GM12891 (cell line): ENCODE measurements around the gene TRIM28.
A peak's percentile ranks its signal among the peaks of the same experiment; 100 is the strongest.

ENCODE experiments used
- DNase-seq: peaks from one replicate; pipeline ENCODE4 v3.0.0; 2011; ENCODE audit warnings: low spot score; ENCODE audit not compliant: insufficient read length
- FAIRE-seq: peaks from 2 replicates; lab custom pipeline; 2011; peaks lifted over from hg19 to GRCh38; lab: Jason Lieb, UNC
- PAX5 ChIP-seq: IDR thresholded peaks from 2 replicates; pipeline ENCODE4 v1.6.1; 2011; ENCODE audit warnings: low read length, moderate library complexity, mild to moderate bottlenecking; ENCODE audit not compliant: insufficient read depth, severe bottlenecking
- POLR2A ChIP-seq: IDR thresholded peaks from 2 replicates; pipeline ENCODE4 v1.6.1; 2011; ENCODE audit warnings: low read depth, low read length, control low read depth
- POLR2AphosphoS5 ChIP-seq: IDR thresholded peaks from 2 replicates; pipeline ENCODE4 v1.6.1; 2011; ENCODE audit warnings: low read depth, low read length, control low read depth
- POU2F2 ChIP-seq: IDR thresholded peaks from 2 replicates; pipeline ENCODE4 v1.6.1; 2011; ENCODE audit warnings: low read depth, mild to moderate bottlenecking, control low read depth, low read length, moderate library complexity
- SPI1 ChIP-seq: IDR thresholded peaks from 2 replicates; pipeline ENCODE4 v1.6.1; 2011; ENCODE audit warnings: low read depth, low read length, control low read depth
- TAF1 ChIP-seq: IDR thresholded peaks from 2 replicates; pipeline ENCODE4 v1.6.1; 2011; ENCODE audit warnings: low read depth, low read length, control low read depth

The TRIM28 gene

GRCh38 chr19:58555920-58556621, 12.2 kb downstream of the TRIM28 start:
- DNase-seq (no peak), FAIRE-seq (no peak)
- no peak for TF ChIP-seq PAX5

GRCh38 chr19:58556622-58557220, 12.9 kb downstream of the TRIM28 start:
- TF ChIP-seq TAF1 (no peak), POU2F2 (no peak), SPI1 (no peak), PAX5 (no peak), POLR2A (no peak), POLR2AphosphoS5 (no peak)
- FAIRE-seq, result no peak
- DNase-seq, result no peak

GRCh38 chr19:58557221-58558065, 13.6 kb downstream of the TRIM28 start:
- no peak for DNase-seq
- no peak for FAIRE-seq
- TF ChIP-seq PAX5 (no peak), POLR2AphosphoS5 (no peak), POU2F2 (no peak), TAF1 (no peak), POLR2A (no peak), SPI1 (no peak)

GRCh38 chr19:58558066-58558622, 14.3 kb downstream of the TRIM28 start, which contains the start of gene UBE2M:
UBE2M (minus strand) TSS chr19:58558611; CDS start chr19:58558381, 230 bp downstream.
- no peak for TF ChIP-seq SPI1
- TF ChIP-seq PAX5, result no peak
- no peak for TF ChIP-seq POLR2A
- TF ChIP-seq POU2F2, result no peak
- no peak for TF ChIP-seq POLR2AphosphoS5
- no peak for TF ChIP-seq TAF1
- DNase-seq (no peak), FAIRE-seq (no peak)

GRCh38 chr19:58558623-58559274, 14.9 kb downstream of the TRIM28 start:
- 0 out of 2 replicates have a peak, but pooled peaks have one; percentile 1 for TF ChIP-seq SPI1
- no peak for TF ChIP-seq POLR2A
- FAIRE-seq (no peak), DNase-seq (peak; percentile 88)

- FAIRE-seq (peak; percentile 99), DNase-seq (peak; percentile 84)
- peak; percentile 71 for TF ChIP-seq POU2F2
- peak; percentile 92 for TF ChIP-seq POLR2A
- TF ChIP-seq SPI1, result peak; percentile 58
- TF ChIP-seq POLR2AphosphoS5, result peak; percentile 95
- TF ChIP-seq PAX5, result peak; percentile 83
- peak; percentile 67 for TF ChIP-seq TAF1
Measured at GRCh38 chr19:58559275-58560006, 15.6 kb downstream of the TRIM28 start.

- TF ChIP-seq POU2F2 (no peak), POLR2AphosphoS5 (no peak), TAF1 (no peak), PAX5 (no peak), POLR2A (no peak), SPI1 (no peak)
- no peak for DNase-seq
- peak; percentile 63 for FAIRE-seq
Measured at GRCh38 chr19:58560007-58560887, 16.4 kb downstream of the TRIM28 start.

- no peak for DNase-seq
- no peak for FAIRE-seq
- TF ChIP-seq PAX5, result no peak
Measured at GRCh38 chr19:58560921-58561320, 17.1 kb downstream of the TRIM28 start.
